Activated naive CD4-positive, alpha-beta T cell treated with anti-CD3 and anti-CD28 coated beads, Interleukin-2, amount 50 U/mL, for 72 hours (primary cell): ENCODE measurements around the gene PDE4B. TPM values are rescaled to one million over a fixed set of nuclear protein-coding genes. Genes with fewer than 3 reads are reported as not detected.

Source experiments
- ATAC-seq, 2 donors: fragments of 150-1000 bp; cut with Tn5 transposase; 2 replicates each; pipeline ENCODE4 v1.10.0; 2021; ENCODE audit warnings: mild to moderate bottlenecking in 2 of 2, moderate library complexity in 2 of 2
- DNase-seq, 2 donors: peaks; one replicate each; pipeline ENCODE4 v3.0.0; 2021 to 2022; ENCODE audit warnings: low spot score in 2 of 2
- H3K27ac Mint-ChIP-seq, 2 donors: one replicate each; pipeline ENCODE4 v1.8.0; 2022; ENCODE audit warnings: mild to moderate bottlenecking in 2 of 2, mixed read lengths in 2 of 2
- H3K36me3 Mint-ChIP-seq, 2 donors: one replicate each; pipeline ENCODE4 v1.8.0; 2022; ENCODE audit warnings: mixed read lengths in 2 of 2
- H3K9me3 Mint-ChIP-seq, 2 donors: one replicate each; pipeline ENCODE4 v1.8.0; 2022; ENCODE audit warnings: mixed read lengths in 2 of 2
- total RNA-seq, 2 donors: library from RNA; stranded (reverse); gene quantifications; one replicate each; pipeline ENCODE4 v1.2.3, GENCODE V29; 2022

PDE4B gene
- total RNA-seq, 2 donors from 2014 or later = 23.8 to 25.6 TPM

DNA sequence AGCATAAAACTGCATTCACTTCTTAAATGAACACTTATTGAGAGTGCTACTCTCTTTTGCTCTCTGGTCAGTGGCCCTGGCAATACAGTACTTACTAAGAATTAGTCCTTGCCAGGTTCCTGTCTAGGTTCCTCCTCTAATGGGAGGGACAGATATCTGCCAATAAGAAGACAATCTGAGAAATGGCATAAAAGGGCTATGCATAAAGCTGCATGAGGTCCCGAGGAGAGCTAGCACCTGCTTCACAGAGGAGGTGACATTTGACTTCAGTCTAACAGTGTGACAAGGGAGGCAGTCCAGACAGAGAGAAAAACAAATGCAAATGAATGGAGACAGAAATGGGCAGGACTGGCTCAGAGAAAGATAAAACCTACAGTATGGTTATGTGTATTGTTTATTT lies 384.1 kb downstream of the PDE4B start:
- ATAC-seq (no peak), DNase-seq (no peak)
- no peaks in the 10 kb centered on the region for H3K36me3 Mint-ChIP-seq
- no peak overlapping the region for H3K27ac Mint-ChIP-seq
- no peaks in the 10 kb centered on the region for H3K9me3 Mint-ChIP-seq

DNA sequence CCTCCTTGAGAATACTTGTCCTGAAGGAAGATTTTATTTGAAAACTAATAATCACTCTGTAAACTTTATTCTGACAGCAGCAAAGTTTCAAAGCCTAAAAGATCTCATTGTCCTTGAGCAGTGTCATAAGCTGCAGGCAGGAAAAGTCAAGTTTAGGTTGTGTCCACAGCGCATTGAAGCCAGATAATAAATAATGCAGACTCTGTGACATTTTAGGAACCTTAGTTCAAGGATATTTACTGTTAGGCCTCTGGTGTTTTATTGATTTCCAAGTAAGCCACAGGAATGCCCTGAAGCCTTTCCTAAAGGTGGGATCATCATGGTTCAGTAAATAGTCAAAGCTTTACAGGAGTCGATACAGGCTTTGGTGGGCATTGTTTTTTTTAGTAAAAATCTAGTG lies 384.8 kb downstream of the PDE4B start:
- Mint-ChIP-seq H3K9me3 (no peaks in the 10 kb centered on the region), H3K27ac (no peak overlapping the region), H3K36me3 (no peaks in the 10 kb centered on the region)
- no peak for ATAC-seq
- DNase-seq = no peak

DNA sequence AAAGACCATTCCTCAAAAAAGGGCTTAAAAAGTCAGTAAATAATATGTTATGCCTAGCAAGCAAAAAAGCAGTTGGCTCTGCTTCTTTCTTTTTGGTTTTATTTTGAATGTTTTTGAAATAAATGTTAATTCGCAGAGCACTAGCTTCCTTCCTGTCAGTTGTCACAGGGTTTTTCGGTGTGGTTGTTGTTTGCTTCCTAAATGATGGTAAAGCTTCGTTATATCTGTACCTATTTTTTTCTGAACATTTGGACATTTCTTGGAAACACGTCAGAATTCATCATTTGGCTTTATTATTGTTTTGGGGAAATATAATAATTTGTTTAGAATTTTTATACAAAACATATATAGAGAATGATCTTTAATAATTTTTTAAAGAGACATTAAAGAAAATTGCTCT lies 389.3 kb downstream of the PDE4B start:
- H3K27ac Mint-ChIP-seq = no peak overlapping the region
- DNase-seq = no peak
- peaks cover 0 to 6% of the 10 kb centered on the region in 2 donors for H3K36me3 Mint-ChIP-seq
- H3K9me3 Mint-ChIP-seq = peaks cover 0 to 5% of the 10 kb centered on the region in 2 donors
- ATAC-seq = peak in 1 of 2 donors; percentile 50

DNA sequence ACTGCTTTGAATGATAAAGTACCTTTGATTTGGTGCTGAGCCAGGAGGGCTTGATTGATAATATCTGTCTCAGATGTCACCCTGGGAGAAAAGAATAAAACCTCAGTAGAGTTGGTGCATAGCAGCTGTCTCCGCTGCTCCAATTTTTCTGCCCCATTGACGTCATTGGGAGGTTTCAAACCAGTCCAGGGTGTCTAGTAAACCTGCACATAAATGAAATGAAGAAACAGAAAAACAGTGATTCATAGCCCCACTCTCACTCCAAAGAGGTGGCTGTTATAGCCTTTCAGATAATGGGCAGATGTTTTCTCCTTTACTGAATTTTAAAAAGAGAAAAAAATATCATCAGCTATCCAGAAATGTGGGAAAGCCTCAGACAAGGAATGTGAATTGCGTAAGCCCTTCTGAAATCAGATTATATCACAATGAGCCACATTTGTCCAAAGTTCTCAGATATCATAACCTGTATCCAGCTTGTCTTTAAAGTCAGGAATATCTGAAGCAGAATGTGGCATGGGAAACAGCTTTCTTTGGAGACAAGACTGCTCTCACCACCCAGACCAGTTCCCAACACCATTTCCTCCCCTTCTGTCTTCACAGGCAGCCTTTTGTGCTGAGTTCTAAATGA lies 390.0 kb downstream of the PDE4B start:
- ATAC-seq = peak; percentile 87 to 99
- H3K27ac Mint-ChIP-seq = peak overlapping the region in 1 of 2 donors; percentile 59
- peak in 1 of 2 donors; percentile 50 for DNase-seq
- peaks cover 0 to 5% of the 10 kb centered on the region in 2 donors for H3K9me3 Mint-ChIP-seq
- peaks cover 0 to 6% of the 10 kb centered on the region in 2 donors for H3K36me3 Mint-ChIP-seq

DNA sequence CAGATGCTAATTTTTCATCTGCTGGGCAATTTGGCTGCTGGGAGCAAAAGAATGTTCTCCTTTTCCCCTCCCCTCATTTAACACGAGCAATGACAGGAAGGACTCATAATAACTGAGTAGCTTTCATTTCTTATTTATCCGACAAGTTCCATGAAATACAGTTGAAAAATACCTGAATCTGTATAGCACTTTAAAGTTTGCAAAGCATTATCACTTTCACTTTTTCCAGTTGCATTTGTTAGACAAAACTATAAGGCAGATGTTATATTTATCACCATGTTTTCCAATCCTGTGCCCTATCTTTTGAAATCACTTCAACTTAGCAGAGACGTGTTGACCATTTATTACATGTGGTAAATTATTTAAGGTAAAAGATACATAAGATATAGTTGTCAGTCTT lies 390.7 kb downstream of the PDE4B start:
- DNase-seq (no peak), ATAC-seq (no peak)
- Mint-ChIP-seq H3K27ac (no peak overlapping the region), H3K36me3 (peaks cover 0 to 6% of the 10 kb centered on the region in 2 donors), H3K9me3 (peaks cover 0 to 5% of the 10 kb centered on the region in 2 donors)

DNA sequence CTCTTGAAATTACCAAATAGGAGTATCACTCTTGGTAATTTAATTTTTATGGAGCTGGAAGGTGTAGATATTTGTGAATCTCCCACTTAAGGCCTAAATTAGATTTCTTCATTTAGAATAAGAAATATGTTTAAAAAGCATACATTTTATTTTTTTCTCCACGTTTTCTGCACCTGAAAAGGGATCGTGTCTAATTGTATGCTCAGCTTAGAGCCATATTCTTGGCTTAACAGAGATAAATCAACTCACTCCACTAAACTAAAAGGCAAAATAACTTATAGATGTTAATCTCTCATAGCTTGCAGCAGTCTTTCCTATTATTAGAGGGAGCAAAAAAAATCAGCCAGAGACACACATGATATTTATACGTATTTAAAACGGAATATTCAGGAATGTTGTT lies 404.4 kb downstream of the PDE4B start:
- Mint-ChIP-seq H3K36me3 (no peaks in the 10 kb centered on the region), H3K9me3 (no peaks in the 10 kb centered on the region), H3K27ac (no peak overlapping the region)
- ATAC-seq (no peak), DNase-seq (no peak)

DNA sequence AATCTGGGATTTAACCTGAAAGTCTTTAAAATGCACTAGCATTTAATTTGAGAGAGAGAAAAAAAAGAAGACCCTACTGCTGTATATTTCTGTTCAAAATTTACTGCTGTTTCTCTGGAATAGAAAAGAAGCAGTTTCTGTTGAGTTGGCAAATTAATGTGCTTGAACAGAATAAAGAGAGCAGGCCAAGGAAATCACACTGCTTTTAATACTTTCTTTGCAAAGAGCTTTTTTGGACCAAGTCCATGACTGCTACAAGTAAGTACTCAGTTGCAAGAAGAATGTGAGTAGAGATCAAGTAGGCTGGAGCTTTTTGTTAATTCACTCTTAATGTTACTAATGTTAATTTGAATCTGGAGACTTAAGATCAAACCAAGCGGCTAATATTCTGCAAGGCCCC lies 405.1 kb downstream of the PDE4B start:
- Mint-ChIP-seq H3K27ac (no peak overlapping the region), H3K36me3 (no peaks in the 10 kb centered on the region), H3K9me3 (no peaks in the 10 kb centered on the region)
- no peak for ATAC-seq
- no peak for DNase-seq

DNA sequence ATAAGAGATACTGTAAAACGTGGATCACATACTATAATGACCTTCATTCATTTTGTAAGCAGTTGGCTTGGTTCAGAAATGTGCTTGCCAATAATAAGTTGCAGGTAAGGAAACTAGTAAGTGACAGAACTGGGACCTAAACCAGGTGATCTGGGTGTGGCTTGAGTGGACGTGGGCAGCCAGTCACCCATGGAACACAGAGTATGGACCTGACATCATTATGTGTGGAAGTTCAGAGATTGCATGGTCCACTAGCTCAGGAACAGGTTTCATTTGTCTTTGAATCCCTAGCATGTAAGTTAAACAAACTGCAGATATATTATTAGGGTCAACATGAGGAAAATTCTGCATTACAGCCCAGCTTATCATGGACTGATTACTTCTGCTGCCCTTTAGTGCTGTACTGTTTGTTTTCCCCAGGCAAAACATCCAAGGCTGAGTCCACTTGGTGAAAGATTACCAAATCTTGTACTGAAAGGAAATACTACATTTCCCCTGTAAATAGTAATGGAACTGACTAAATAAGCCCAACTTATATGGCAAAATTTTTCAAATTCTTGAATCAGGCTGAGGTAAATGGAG lies 414.0 kb downstream of the PDE4B start:
- ATAC-seq = no peak
- no peak overlapping the region for H3K27ac Mint-ChIP-seq

DNA sequence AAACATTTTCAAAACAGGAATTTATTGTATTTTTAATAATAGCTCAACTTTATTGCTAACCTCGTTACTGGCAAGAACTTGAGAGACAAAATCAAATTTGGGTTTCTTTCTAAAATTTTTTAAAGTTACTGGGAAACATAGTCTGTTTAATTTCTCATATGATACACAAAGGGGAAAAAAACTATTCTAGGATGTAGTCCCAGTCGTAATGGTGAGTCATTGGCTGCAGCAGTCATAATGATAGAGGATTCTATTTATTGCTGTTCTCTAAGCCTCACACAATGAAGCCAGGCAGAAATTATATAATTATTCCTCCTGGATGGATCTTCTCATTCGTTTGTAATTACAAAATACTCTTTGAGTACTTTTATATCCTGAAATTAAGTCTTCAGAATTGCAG lies 414.8 kb downstream of the PDE4B start:
- no peak for ATAC-seq
- Mint-ChIP-seq H3K27ac (no peak overlapping the region), H3K36me3 (peaks cover 6 to 16% of the 10 kb centered on the region in 2 donors), H3K9me3 (peaks cover 5 to 18% of the 10 kb centered on the region in 2 donors)
- DNase-seq = no peak

More for the DNA sequence above, 414.0 kb downstream of the PDE4B start:
- H3K36me3 Mint-ChIP-seq = peaks cover 6 to 16% of the 10 kb centered on the region in 2 donors
- H3K9me3 Mint-ChIP-seq = peaks cover 5 to 18% of the 10 kb centered on the region in 2 donors
- no peak for DNase-seq

DNA sequence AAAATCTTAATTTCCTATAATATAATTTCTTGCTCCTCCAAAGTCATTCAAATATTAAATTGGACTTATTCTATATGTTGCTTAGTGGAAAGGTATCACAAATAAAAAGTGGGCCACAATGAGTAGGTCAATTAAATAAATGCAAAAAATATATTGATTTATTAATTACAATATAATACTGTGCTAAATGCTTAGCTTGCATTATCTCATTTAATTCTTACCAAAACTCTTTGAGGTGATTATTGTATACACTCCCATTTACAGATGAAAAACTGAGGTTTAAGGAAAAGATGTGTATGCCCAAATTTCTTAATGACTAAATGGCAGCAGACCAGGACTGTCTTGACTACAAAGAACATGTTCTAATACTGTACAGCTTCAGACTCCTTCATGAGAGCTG lies 415.9 kb downstream of the PDE4B start:
- Mint-ChIP-seq H3K36me3 (peaks cover 6 to 12% of the 10 kb centered on the region in 2 donors), H3K9me3 (peaks cover 5 to 14% of the 10 kb centered on the region in 2 donors), H3K27ac (no peak overlapping the region)
- DNase-seq (no peak), ATAC-seq (no peak)

DNA sequence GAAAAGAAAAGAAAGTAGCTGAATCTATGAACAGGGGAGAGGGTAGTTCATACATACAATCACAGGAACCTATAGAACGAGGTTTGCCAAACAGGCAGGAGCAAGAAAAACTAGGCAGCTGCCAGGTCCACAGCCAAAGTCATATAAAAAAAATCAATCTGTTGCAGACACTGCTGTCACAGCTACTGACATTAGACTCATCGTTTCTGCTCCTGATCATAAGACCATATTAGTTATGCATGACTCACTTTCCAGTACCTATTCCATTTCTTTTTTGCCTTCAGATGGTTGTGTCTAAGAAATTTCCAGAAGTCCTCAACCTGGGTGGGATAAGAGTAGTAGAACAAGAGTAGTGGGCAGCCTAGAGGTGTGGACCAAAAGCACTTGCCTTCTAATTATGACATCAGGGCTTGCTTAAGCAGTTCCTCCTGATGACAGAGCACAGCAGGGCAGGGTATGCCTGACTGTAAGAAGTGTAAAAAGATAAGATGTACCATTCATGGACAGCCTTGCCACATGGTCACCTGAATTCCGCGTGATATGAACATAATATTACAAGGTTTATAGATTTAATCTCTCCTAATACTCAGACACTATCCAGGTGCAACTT lies 418.0 kb downstream of the PDE4B start:
- ATAC-seq (no peak), DNase-seq (no peak)
- peaks cover 0 to 11% of the 10 kb centered on the region in 2 donors for H3K9me3 Mint-ChIP-seq
- H3K36me3 Mint-ChIP-seq = no peaks in the 10 kb centered on the region
- H3K27ac Mint-ChIP-seq = no peak overlapping the region

DNA sequence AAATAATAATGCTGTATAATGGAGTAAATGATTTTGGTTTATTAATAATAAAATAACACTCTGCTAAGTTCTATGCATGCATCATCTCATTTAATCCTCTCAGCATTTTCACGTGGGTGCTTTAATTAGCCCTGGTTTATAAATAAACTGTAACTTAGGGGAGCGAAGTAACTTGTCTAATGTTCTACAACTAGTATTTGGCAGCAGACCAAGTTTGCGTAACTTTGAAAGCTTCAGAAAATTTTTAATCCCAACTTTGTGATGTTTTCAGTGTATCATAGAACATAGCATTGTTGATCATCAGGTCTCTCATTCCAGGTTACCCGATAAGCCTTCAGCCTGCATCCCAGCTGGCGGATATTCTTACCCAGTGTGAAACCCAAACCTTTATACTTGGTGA lies 418.8 kb downstream of the PDE4B start:
- DNase-seq (no peak), ATAC-seq (no peak)
- Mint-ChIP-seq H3K9me3 (peaks cover 0 to 6% of the 10 kb centered on the region in 2 donors), H3K27ac (no peak overlapping the region), H3K36me3 (no peaks in the 10 kb centered on the region)

DNA sequence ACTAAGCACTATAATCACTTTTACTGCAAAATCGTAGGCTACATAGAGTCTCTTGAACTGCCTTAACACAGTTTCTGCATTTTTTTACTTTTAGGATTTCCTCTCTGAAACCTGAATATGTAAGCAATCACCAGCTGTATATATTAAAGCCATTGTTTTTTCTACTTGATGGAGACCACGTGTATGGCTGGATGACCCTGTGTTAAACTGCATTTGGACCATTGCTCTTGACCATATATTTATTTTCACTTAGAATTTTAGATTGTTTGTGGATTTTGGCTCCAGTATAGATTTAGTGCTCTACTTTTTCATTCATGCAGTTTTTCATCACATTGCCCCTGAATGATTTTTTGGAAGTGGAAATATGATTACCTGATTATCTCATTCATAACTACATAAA lies 420.8 kb downstream of the PDE4B start:
- no peak for ATAC-seq
- DNase-seq = no peak
- no peaks in the 10 kb centered on the region for H3K36me3 Mint-ChIP-seq
- H3K27ac Mint-ChIP-seq = no peak overlapping the region
- H3K9me3 Mint-ChIP-seq = peaks cover 0 to 6% of the 10 kb centered on the region in 2 donors

DNA sequence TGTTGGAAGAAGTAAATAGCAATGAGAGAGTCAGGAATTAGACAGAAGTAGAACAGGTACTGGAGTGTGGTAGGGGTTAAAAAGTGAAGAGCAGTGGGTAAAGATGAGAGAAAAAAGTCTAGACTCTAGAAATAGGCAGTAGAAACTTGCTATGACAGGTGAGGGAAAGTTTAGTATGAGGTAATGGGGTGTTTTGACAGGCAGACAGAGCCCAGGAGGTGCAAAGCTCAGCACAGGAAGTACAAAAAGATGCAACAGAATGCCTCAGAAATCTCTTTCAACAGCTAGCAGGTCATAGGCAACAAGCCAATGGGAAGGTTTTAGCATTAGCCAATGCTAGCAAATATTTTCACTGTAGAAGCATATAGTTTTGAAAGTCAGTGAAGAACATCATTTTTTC lies 422.2 kb downstream of the PDE4B start:
- peak overlapping the region in 1 of 2 donors; percentile 44 for H3K27ac Mint-ChIP-seq
- peak; percentile 69 to 95 for ATAC-seq
- no peaks in the 10 kb centered on the region for H3K36me3 Mint-ChIP-seq
- peaks cover 0 to 6% of the 10 kb centered on the region in 2 donors for H3K9me3 Mint-ChIP-seq
- no peak for DNase-seq

DNA sequence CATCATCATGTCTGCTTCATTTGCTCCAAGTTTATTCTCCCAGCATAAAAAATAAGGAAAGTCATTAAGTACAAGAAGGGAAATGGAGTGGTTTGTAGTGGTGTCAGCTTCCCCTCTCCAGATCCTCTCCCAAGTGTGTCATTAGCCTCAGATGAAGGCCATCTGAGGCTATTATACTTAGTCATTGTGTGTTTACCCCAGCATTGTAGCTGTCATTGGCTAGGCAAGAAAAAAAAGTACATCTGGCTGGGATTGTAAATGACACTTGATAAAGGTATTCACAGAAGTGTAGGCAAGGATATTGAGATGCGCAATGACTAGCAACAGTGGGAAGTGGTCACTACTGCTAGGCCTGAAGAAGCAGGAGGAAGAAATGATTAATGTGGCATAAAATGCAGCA lies 424.3 kb downstream of the PDE4B start:
- ATAC-seq (no peak), DNase-seq (no peak)
- Mint-ChIP-seq H3K27ac (no peak overlapping the region), H3K9me3 (peaks cover 0 to 6% of the 10 kb centered on the region in 2 donors), H3K36me3 (no peaks in the 10 kb centered on the region)

DNA sequence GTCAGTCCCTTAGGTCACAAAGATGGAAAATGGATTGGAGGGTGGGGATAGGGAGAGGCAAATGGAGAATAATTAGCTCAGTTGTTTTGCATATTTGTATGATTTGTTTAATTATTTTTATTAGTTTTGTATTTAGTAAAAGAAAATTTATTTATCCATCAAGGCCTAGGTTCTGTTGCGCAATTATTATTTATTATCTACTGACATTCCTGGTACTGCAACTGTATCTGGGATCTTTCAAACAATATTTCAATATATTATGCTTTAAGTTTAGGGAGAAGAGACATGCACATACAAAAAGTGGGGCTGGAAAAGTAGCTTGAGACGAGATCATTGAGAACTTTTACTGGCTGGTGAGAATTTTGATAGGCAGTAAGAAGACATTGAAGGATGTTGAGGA lies 424.9 kb downstream of the PDE4B start:
- peaks cover 0 to 6% of the 10 kb centered on the region in 2 donors for H3K9me3 Mint-ChIP-seq
- ATAC-seq (no peak), DNase-seq (no peak)
- no peak overlapping the region for H3K27ac Mint-ChIP-seq
- H3K36me3 Mint-ChIP-seq = no peaks in the 10 kb centered on the region

DNA sequence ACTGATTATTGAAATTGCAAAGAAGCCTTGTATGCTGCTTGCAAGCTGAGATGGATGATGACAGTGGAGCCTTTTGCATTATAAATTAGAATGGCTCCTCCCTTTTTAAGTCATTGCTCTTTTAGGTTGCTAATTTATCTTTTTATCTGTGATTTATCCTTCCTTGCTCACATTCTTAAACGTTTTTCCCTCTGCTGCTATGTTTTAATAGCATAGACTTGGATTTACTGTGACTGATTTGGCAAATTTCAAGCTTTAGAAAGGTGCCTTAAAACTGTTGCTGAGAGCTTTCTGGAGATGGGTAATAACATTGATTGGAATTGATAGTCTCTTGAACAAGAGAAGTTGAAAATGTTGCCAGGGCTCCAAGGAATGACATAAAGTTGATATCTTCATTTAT lies 427.8 kb downstream of the PDE4B start:
- ATAC-seq (no peak), DNase-seq (no peak)
- Mint-ChIP-seq H3K9me3 (peaks cover 0 to 3% of the 10 kb centered on the region in 2 donors), H3K27ac (no peak overlapping the region), H3K36me3 (no peaks in the 10 kb centered on the region)

DNA sequence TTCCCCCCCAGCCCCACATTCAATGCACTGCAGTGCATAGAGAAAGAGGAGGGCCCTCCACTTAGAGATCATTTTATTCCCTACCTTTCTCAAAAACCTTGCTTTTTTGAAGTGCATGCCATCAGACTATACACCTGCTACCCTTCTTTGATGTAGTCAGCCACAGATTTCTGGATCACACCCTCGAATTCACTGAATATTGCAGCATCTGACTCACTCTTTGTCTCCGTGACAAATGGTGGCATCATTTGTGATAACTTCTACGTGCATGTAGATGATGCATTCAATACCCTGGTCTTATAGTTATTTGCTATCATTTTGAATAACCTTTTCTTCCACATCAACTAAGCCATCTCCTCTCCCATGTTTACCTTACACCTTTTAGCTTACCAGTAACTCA lies 431.0 kb downstream of the PDE4B start:
- Mint-ChIP-seq H3K36me3 (no peaks in the 10 kb centered on the region), H3K9me3 (no peaks in the 10 kb centered on the region), H3K27ac (no peak overlapping the region)
- ATAC-seq (peak; percentile 29 to 96), DNase-seq (no peak)
